22Rv1 (cell line): ENCODE results near the gene USP32.

Experiments
- ZFX ChIP-seq: fragments of 450-650 bp; IDR thresholded peaks from 2 replicates; pipeline ENCODE4 v1.6.1; 2017; ENCODE audit warnings: antibody characterized with exemption, borderline replicate concordance
- TF ChIP-seq, protein P1 (sequence below): fragments of 450-650 bp; IDR thresholded peaks from 2 replicates; pipeline ENCODE4 v1.5.1; 2017; ENCODE audit warnings: mild to moderate bottlenecking

DNA sequence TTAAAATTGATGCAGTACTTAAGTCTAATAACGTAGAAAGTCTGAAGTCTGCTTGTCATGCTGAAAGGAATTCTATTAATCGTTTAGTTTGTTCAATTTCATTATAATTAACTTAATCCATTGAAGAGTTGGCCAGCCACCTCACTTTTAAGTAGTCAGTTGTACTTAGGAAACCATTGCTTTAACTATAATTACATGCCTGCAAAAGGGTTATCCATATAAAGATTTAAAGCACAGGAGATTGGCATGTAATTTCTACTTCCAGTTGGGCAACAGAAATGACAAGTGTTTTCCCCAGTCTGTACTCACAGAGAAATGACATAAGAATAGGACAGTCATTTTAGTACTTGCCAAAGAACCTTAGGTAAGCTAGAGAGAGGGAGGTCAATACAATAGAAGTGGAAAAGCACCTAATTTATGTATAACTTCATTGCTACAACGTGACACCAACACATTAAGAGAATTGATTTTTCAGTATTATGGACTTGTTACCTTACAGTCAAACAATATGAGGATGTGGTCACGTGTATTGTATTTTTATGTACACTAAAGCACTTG, 3.7 kb upstream of the USP32 start:
- TF ChIP-seq, protein P1, sequence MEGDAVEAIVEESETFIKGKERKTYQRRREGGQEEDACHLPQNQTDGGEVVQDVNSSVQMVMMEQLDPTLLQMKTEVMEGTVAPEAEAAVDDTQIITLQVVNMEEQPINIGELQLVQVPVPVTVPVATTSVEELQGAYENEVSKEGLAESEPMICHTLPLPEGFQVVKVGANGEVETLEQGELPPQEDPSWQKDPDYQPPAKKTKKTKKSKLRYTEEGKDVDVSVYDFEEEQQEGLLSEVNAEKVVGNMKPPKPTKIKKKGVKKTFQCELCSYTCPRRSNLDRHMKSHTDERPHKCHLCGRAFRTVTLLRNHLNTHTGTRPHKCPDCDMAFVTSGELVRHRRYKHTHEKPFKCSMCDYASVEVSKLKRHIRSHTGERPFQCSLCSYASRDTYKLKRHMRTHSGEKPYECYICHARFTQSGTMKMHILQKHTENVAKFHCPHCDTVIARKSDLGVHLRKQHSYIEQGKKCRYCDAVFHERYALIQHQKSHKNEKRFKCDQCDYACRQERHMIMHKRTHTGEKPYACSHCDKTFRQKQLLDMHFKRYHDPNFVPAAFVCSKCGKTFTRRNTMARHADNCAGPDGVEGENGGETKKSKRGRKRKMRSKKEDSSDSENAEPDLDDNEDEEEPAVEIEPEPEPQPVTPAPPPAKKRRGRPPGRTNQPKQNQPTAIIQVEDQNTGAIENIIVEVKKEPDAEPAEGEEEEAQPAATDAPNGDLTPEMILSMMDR: no peak
- no peak for TF ChIP-seq ZFX
